OCI-LY3 (cell line): ENCODE results near the gene TMEM255B.

Source experiments
- H2AFZ ChIP-seq: fragments of 200-600, 300-600 bp; shearing (Covaris generic); 2 replicates; pipeline ENCODE4 v1.6.0; 2014; ENCODE audit warnings: antibody characterized with exemption, low read depth, low read length
- H3K27ac ChIP-seq: fragments of 200-600, 300-600 bp; sonication (generic); 2 replicates; pipeline ENCODE4 v1.5.1; 2014; ENCODE audit warnings: mild to moderate bottlenecking, low read length, moderate library complexity, mixed read lengths
- H3K27me3 ChIP-seq: fragments of 200-600, 300-600 bp; sonication (generic); 2 replicates; pipeline ENCODE4 v1.6.1; 2014; ENCODE audit warnings: low read depth, low read length, mixed read lengths
- H3K36me3 ChIP-seq: fragments of 200-600, 300-600 bp; sonication (generic); replicated peaks from 2 replicates; pipeline ENCODE3; 2014; ENCODE audit warnings: low read depth, low read length, mixed read lengths
- H3K4me1 ChIP-seq: fragments of 300-600, 200-600 bp; sonication (generic); 2 replicates; pipeline ENCODE4 v1.6.1; 2014; ENCODE audit warnings: low read length, mixed read lengths
- H3K4me2 ChIP-seq: fragments of 200-600, 300-600 bp; sonication (generic); 2 replicates; pipeline ENCODE4 v1.6.1; 2014; ENCODE audit warnings: low read length, mixed read lengths
- H3K4me3 ChIP-seq: fragments of 300-600, 200-600 bp; sonication (generic); 2 replicates; pipeline ENCODE4 v1.5.1; 2014; ENCODE audit warnings: antibody characterized with exemption, mild to moderate bottlenecking, low read length, moderate library complexity
- H3K79me2 ChIP-seq: fragments of 300-600, 200-600 bp; shearing (Covaris generic); 2 replicates; pipeline ENCODE4 v1.6.1; 2014; ENCODE audit warnings: mild to moderate bottlenecking, low read length, mixed read lengths
- H3K9ac ChIP-seq: fragments of 300-600, 200-600 bp; shearing (Covaris generic); 2 replicates; pipeline ENCODE4 v1.6.0; 2014; ENCODE audit warnings: mild to moderate bottlenecking, low read length, moderate library complexity
- H3K9me3 ChIP-seq: fragments of 200-600, 300-600 bp; shearing (Covaris generic); 2 replicates; pipeline ENCODE4 v1.6.1; 2014; ENCODE audit warnings: low read length, mixed read lengths; ENCODE audit not compliant: insufficient read depth
- H4K20me1 ChIP-seq: fragments of 200-600, 300-600 bp; sonication (generic); 2 replicates; pipeline ENCODE4 v1.6.1; 2016; ENCODE audit warnings: low read length, mixed read lengths; ENCODE audit not compliant: insufficient read depth
- CTCF ChIP-seq: fragments of 200-600, 300-600 bp; sonication (generic); IDR thresholded peaks from 2 replicates; pipeline ENCODE4 v1.5.1; 2014; ENCODE audit warnings: antibody characterized with exemption, low read length, low read depth
- EZH2phosphoT487 ChIP-seq: fragments of 200-600 bp; shearing (Covaris generic); IDR thresholded peaks from 2 replicates; pipeline ENCODE4 v1.6.1; 2018; ENCODE audit warnings: antibody characterized with exemption, mixed run types, low read depth

TMEM255B gene

GRCh38 chr13:113748862-113749451, 10.1 kb upstream of the TMEM255B start:
- TF ChIP-seq CTCF (no peak), EZH2phosphoT487 (no peak)
- H3K4me1 ChIP-seq, result no peaks in the 10 kb centered on the region
- no peak overlapping the region for H3K9ac ChIP-seq
- 0 out of 2 replicates have a peak, but pooled peaks cover 1% of the 10 kb centered on the region for H3K27me3 ChIP-seq
- H3K79me2 ChIP-seq, result no peaks in the 10 kb centered on the region
- H3K36me3 ChIP-seq, result no peaks in the 10 kb centered on the region
- H3K4me2 ChIP-seq, result no peak overlapping the region
- no peaks in the 10 kb centered on the region; the same call in 1 of the 2 replicates for H3K9me3 ChIP-seq
- no peaks in the 10 kb centered on the region for H4K20me1 ChIP-seq
- no peak overlapping the region for H3K4me3 ChIP-seq
- H2AFZ ChIP-seq, result no peak overlapping the region
- no peak overlapping the region for H3K27ac ChIP-seq

GRCh38 chr13:113749507-113749906, 9.5 kb upstream of the TMEM255B start:
- Histone ChIP-seq H2AFZ (no peak overlapping the region), H3K4me3 (no peak overlapping the region), H3K4me2 (no peak overlapping the region), H3K9ac (no peak overlapping the region), H3K27ac (no peak overlapping the region), H3K4me1 (no peaks in the 10 kb centered on the region), H3K9me3 (no peaks in the 10 kb centered on the region; the same call in 1 of the 2 replicates), H3K79me2 (no peaks in the 10 kb centered on the region), H4K20me1 (no peaks in the 10 kb centered on the region), H3K27me3 (0 out of 2 replicates have a peak, but pooled peaks cover 3% of the 10 kb centered on the region), H3K36me3 (no peaks in the 10 kb centered on the region)
- TF ChIP-seq EZH2phosphoT487, result no peak
- no peak for TF ChIP-seq CTCF

- H3K79me2 ChIP-seq, result no peaks in the 10 kb centered on the region
- H3K4me2 ChIP-seq, result no peak overlapping the region
- no peaks in the 10 kb centered on the region for H3K4me1 ChIP-seq
- no peaks in the 10 kb centered on the region; the same call in 1 of the 2 replicates for H3K9me3 ChIP-seq
- no peaks in the 10 kb centered on the region for H4K20me1 ChIP-seq
- no peak overlapping the region for H3K4me3 ChIP-seq
- no peak for TF ChIP-seq CTCF
- TF ChIP-seq EZH2phosphoT487, result no peak
- H3K36me3 ChIP-seq, result no peaks in the 10 kb centered on the region
- H3K9ac ChIP-seq, result no peak overlapping the region
- 0 out of 2 replicates have a peak, but pooled peaks cover 3% of the 10 kb centered on the region for H3K27me3 ChIP-seq
- no peak overlapping the region for H2AFZ ChIP-seq
- H3K27ac ChIP-seq, result no peak overlapping the region
Measured at GRCh38 chr13:113749967-113750366, 9.1 kb upstream of the TMEM255B start.

- Histone ChIP-seq H3K9ac (no peak overlapping the region), H3K36me3 (no peaks in the 10 kb centered on the region), H2AFZ (no peak overlapping the region), H3K4me2 (no peak overlapping the region), H3K4me3 (no peak overlapping the region), H3K4me1 (no peaks in the 10 kb centered on the region), H3K27me3 (0 out of 2 replicates have a peak, but pooled peaks cover 3% of the 10 kb centered on the region), H3K9me3 (no peaks in the 10 kb centered on the region; the same call in 1 of the 2 replicates), H4K20me1 (no peaks in the 10 kb centered on the region), H3K27ac (no peak overlapping the region), H3K79me2 (no peaks in the 10 kb centered on the region)
- TF ChIP-seq EZH2phosphoT487 (no peak), CTCF (no peak)
Measured at GRCh38 chr13:113750554-113751399, 8.2 kb upstream of the TMEM255B start.
